ENCODE results near the gene TLR9. TPM values are rescaled to one million over a fixed set of nuclear protein-coding genes. Genes with fewer than 3 reads are reported as not detected.

The TLR9 gene
- polyA plus RNA-seq, 1 experiment, result 0.07 TPM

- CTCF ChIA-PET, result interaction anchor here (1.4 to 8.3 kb wide), 2 partner anchors 9 to 121 kb away, joined by 3 to 150 read pairs; no protein-coding TSS in a partner anchor
- no peak for DNase-seq (ENCODE audit: low read depth)
- TF ChIP-seq, protein P1, sequence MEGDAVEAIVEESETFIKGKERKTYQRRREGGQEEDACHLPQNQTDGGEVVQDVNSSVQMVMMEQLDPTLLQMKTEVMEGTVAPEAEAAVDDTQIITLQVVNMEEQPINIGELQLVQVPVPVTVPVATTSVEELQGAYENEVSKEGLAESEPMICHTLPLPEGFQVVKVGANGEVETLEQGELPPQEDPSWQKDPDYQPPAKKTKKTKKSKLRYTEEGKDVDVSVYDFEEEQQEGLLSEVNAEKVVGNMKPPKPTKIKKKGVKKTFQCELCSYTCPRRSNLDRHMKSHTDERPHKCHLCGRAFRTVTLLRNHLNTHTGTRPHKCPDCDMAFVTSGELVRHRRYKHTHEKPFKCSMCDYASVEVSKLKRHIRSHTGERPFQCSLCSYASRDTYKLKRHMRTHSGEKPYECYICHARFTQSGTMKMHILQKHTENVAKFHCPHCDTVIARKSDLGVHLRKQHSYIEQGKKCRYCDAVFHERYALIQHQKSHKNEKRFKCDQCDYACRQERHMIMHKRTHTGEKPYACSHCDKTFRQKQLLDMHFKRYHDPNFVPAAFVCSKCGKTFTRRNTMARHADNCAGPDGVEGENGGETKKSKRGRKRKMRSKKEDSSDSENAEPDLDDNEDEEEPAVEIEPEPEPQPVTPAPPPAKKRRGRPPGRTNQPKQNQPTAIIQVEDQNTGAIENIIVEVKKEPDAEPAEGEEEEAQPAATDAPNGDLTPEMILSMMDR (IDR thresholded peaks at IDR 0.05; ENCODE audit: insufficient read depth, low read depth, low read length), result no peak
- no peak overlapping the region for H3K4me3 ChIP-seq (ENCODE audit: low read depth, low read length)
- POLR2A ChIA-PET, result no interaction called here
- H3K36me3 ChIP-seq (ENCODE audit: control insufficient read depth, insufficient read depth, low read length), result peaks cover 17% of the 10 kb centered on the region
- no peaks in the 10 kb centered on the region for H3K27me3 ChIP-seq (ENCODE audit: control insufficient read depth, insufficient read depth, low read length)
Measured at GRCh38 chr3:52218026-52218425, 7.4 kb downstream of the TLR9 start.

DNA sequence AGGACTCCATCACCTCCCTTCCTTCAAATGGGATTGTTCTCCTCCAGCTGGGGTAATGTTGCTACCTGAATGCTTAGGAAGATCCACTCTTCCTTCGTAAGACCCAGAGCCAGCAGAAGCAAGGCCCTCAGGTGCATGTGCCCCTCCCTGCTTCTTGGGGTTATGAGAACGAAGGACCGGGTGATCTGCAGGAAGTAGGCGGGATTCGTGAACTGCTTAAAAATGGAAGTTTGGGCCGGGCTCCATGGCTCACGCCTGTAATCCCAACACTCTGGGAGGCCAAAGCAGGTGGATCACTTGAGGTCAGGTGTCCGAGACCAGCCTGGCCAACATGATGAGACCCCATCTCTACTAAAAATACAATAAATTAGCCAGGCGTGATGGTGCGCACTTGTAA, 8.0 kb downstream of the TLR9 start:
- ChIA-PET CTCF (interaction anchor here (0.8 to 1.9 kb wide), 7 partner anchors 9 to 122 kb away, joined by 3 to 15 read pairs (median 4); no protein-coding TSS in a partner anchor), POLR2A (interaction anchor here (0.5 to 0.6 kb wide), 2 partner anchors 10 to 242 kb away, joined by 4 to 5 read pairs; no protein-coding TSS in a partner anchor)
- H3K36me3 ChIP-seq (ENCODE audit: control insufficient read depth, insufficient read depth, low read length), result peaks cover 21% of the 10 kb centered on the region
- H3K27me3 ChIP-seq (ENCODE audit: control insufficient read depth, insufficient read depth, low read length), result no peaks in the 10 kb centered on the region
- TF ChIP-seq, protein P1 (IDR thresholded peaks at IDR 0.05; ENCODE audit: insufficient read depth, low read depth, low read length), result no peak
- no peak for DNase-seq (ENCODE audit: low read depth)
- no peak overlapping the region for H3K4me3 ChIP-seq (ENCODE audit: low read depth, low read length)

DNA sequence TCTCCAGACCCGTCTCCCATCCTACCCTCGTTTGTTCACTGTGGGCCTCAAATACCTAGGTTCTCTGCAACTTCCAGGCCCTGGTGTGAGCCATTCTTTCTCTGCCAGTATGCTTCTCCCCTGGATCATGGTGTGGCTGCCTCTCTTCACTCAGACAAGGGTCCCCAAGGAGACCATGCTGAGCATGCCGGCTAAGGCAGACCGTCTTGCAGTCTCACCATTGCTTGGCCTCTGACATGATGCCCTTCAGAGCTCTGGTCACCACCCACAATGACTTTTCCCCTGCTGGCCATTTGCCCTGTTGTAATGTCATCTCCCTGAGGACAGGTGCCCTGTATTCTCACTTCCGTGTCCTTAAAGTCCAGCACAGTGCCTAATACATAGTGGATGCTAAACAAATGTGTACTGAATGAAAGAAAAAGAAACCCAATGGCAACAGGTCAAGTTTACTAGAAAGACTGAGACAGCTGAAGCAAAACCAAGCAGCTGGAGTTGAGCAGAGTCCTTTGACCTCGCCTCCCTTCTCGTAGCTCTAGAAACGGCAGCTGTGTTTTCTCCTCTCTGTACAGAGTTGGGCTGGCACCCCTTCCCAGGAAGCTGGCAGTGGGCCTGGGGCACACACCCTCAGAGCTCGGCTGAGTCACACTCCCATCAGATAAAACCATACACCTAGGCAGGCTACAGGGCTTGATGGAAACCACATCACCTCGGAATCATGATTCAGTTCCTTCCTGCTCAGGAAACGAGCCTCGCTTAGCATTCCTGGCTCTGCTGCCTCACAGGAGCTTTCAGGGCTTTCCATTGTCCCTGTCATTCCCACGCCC, 8.6 kb downstream of the TLR9 start:
- Histone ChIP-seq H3K4me3 (ENCODE audit: low read depth, low read length) (no peak overlapping the region), H3K27me3 (ENCODE audit: control insufficient read depth, insufficient read depth, low read length) (no peaks in the 10 kb centered on the region), H3K36me3 (ENCODE audit: control insufficient read depth, insufficient read depth, low read length) (peaks cover 25% of the 10 kb centered on the region)
- CTCF ChIA-PET, result interaction anchor here (0.8 to 1.9 kb wide), 6 partner anchors 8 to 123 kb away, joined by 3 to 15 read pairs (median 4); no protein-coding TSS in a partner anchor
- no peak for DNase-seq (ENCODE audit: low read depth)
- POLR2A ChIA-PET, result interaction anchor here (0.5 to 0.6 kb wide), 2 partner anchors 9 to 242 kb away, joined by 4 to 5 read pairs; no protein-coding TSS in a partner anchor
- TF ChIP-seq, protein P1 (IDR thresholded peaks at IDR 0.05; ENCODE audit: insufficient read depth, low read depth, low read length), result no peak

DNA sequence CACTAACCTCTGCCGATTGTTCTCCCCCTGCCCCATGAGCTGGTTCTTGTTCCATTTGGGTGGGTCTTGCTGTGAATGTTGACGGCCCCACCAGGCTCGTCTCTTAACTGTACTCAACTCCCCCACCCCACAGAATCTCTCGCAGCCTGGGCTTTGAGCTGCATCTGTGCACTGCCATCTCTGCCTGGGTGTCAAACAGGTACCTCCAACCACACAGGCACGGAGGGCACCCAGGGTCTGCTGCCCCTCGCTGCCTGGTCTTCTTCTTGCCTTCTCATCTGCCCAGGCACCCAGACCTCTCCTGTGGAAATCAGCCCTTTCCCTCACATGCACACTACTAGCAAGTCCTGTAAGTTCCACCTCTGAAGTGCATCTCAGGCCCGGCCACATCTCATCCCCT, 10.1 kb downstream of the TLR9 start:
- no peak overlapping the region for H3K4me3 ChIP-seq (ENCODE audit: low read depth, low read length)
- H3K27me3 ChIP-seq (ENCODE audit: control insufficient read depth, insufficient read depth, low read length), result no peaks in the 10 kb centered on the region
- DNase-seq (ENCODE audit: low read depth), result no peak
- ChIA-PET POLR2A (no interaction called here), CTCF (interaction anchor here (1.3 kb wide), 2 partner anchors 17 to 124 kb away, joined by 3 to 4 read pairs; no protein-coding TSS in a partner anchor)
- TF ChIP-seq, protein P1 (IDR thresholded peaks at IDR 0.05; ENCODE audit: insufficient read depth, low read depth, low read length), result no peak
- H3K36me3 ChIP-seq (ENCODE audit: control insufficient read depth, insufficient read depth, low read length), result peaks cover 32% of the 10 kb centered on the region

GRCh38 chr3:52213901-52214300, 11.5 kb downstream of the TLR9 start:
- ChIA-PET POLR2A (no interaction called here), CTCF (interaction anchor here (0.8 to 1.7 kb wide), 2 partner anchors 18 to 25 kb away, joined by 3 to 4 read pairs; partner anchors contain the start of gene TWF2)
- TF ChIP-seq, protein P1 (IDR thresholded peaks at IDR 0.05; ENCODE audit: insufficient read depth, low read depth, low read length), result no peak
- no peak for DNase-seq (ENCODE audit: low read depth)
- no peak overlapping the region for H3K4me3 ChIP-seq (ENCODE audit: low read depth, low read length)
- no peaks in the 10 kb centered on the region for H3K27me3 ChIP-seq (ENCODE audit: control insufficient read depth, insufficient read depth, low read length)
- peaks cover 37% of the 10 kb centered on the region for H3K36me3 ChIP-seq (ENCODE audit: control insufficient read depth, insufficient read depth, low read length)
